Measurements from ENCODE around the gene MOCS3. TPM values are rescaled to one million over a fixed set of nuclear protein-coding genes. Genes with fewer than 3 reads are reported as not detected.

Gene MOCS3
- total and polyA plus RNA-seq, 10 of the 15 experiments (the other 5 are each of a cell fraction or from before 2014, with no cell fraction given) = 0.87 to 5.9 (median 3.6) TPM

DNA sequence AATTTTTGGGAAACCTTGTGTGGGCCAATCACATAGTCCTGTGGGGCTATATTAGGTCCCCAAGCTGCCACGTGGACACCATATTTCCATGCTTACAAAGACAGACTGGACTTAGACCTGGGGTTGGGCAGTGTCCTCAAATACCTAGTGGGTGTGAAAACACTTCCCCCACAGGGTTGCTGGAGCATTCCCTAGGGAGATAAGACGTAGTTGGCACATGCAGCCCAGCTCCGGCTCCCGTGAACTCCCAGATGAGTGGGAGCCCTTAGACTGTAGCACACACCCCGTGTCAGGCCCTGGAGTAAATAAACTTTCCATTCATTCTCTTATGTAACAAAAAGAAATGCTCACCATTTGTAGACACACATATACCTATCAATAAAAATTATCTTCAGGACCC is 50.1 kb downstream of the MOCS3 start (continued):
- TF ChIP-seq RUNX3 (IDR thresholded peaks at IDR 0.05; ENCODE audit: low read length) (no peak), NR2F1 (conservative IDR thresholded peaks at IDR 0.05) (no peak), POLR2AphosphoS2 (IDR thresholded peaks at IDR 0.05; ENCODE audit: low read depth, low read length) (no peak), SUPT20H (IDR thresholded peaks at IDR 0.05; ENCODE audit: borderline replicate concordance, control insufficient read depth, low read depth, low read length) (no peak), SMARCA5 (IDR thresholded peaks at IDR 0.05) (no peak), MEF2B (IDR thresholded peaks at IDR 0.05; ENCODE audit: partially characterized antibody, poor library complexity, severe bottlenecking) (no peak), MTA2 (IDR thresholded peaks at IDR 0.05; ENCODE audit: low read depth) (no peak), SMAD1 (IDR thresholded peaks at IDR 0.05; ENCODE audit: low read depth, partially characterized antibody) (no peak), KAT2A (conservative IDR thresholded peaks at IDR 0.05; ENCODE audit: control insufficient read depth, low read depth, low read length) (no peak), ETV6 (conservative IDR thresholded peaks at IDR 0.05 in 1 of 2, IDR thresholded peaks at IDR 0.05 in 1 of 2; ENCODE audit: borderline replicate concordance in 1 of 2, low read depth in 1 of 2) (no peak)
- TF ChIP-seq, protein P1, sequence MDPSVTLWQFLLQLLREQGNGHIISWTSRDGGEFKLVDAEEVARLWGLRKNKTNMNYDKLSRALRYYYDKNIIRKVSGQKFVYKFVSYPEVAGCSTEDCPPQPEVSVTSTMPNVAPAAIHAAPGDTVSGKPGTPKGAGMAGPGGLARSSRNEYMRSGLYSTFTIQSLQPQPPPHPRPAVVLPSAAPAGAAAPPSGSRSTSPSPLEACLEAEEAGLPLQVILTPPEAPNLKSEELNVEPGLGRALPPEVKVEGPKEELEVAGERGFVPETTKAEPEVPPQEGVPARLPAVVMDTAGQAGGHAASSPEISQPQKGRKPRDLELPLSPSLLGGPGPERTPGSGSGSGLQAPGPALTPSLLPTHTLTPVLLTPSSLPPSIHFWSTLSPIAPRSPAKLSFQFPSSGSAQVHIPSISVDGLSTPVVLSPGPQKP (IDR thresholded peaks at IDR 0.05; ENCODE audit: low read depth, low read length) = no peak
- TF ChIP-seq, protein P2, sequence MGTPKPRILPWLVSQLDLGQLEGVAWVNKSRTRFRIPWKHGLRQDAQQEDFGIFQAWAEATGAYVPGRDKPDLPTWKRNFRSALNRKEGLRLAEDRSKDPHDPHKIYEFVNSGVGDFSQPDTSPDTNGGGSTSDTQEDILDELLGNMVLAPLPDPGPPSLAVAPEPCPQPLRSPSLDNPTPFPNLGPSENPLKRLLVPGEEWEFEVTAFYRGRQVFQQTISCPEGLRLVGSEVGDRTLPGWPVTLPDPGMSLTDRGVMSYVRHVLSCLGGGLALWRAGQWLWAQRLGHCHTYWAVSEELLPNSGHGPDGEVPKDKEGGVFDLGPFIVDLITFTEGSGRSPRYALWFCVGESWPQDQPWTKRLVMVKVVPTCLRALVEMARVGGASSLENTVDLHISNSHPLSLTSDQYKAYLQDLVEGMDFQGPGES (IDR thresholded peaks at IDR 0.05) = no peak
- TF ChIP-seq, protein P3, sequence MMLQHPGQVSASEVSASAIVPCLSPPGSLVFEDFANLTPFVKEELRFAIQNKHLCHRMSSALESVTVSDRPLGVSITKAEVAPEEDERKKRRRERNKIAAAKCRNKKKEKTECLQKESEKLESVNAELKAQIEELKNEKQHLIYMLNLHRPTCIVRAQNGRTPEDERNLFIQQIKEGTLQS (IDR thresholded peaks at IDR 0.05; ENCODE audit: borderline replicate concordance, extremely low read depth, low read depth, low read length) = no peak
- TF ChIP-seq, protein P4, sequence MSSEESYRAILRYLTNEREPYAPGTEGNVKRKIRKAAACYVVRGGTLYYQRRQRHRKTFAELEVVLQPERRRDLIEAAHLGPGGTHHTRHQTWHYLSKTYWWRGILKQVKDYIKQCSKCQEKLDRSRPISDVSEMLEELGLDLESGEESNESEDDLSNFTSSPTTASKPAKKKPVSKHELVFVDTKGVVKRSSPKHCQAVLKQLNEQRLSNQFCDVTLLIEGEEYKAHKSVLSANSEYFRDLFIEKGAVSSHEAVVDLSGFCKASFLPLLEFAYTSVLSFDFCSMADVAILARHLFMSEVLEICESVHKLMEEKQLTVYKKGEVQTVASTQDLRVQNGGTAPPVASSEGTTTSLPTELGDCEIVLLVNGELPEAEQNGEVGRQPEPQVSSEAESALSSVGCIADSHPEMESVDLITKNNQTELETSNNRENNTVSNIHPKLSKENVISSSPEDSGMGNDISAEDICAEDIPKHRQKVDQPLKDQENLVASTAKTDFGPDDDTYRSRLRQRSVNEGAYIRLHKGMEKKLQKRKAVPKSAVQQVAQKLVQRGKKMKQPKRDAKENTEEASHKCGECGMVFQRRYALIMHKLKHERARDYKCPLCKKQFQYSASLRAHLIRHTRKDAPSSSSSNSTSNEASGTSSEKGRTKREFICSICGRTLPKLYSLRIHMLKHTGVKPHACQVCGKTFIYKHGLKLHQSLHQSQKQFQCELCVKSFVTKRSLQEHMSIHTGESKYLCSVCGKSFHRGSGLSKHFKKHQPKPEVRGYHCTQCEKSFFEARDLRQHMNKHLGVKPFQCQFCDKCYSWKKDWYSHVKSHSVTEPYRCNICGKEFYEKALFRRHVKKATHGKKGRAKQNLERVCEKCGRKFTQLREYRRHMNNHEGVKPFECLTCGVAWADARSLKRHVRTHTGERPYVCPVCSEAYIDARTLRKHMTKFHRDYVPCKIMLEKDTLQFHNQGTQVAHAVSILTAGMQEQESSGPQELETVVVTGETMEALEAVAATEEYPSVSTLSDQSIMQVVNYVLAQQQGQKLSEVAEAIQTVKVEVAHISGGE (CRISPR knock-in tag; IDR thresholded peaks at IDR 0.05) = no peak
